Measurements from ENCODE around the gene MRPL45.

GRCh38 chr17:38324772-38325171 is 27.8 kb downstream of the MRPL45 start:
- TF ChIP-seq TGIF2 (CRISPR knock-in tag; IDR thresholded peaks at IDR 0.05) (no peak), RAD21 (CRISPR knock-in tag; IDR thresholded peaks at IDR 0.05) (no peak), EP300 (IDR thresholded peaks at IDR 0.05; ENCODE audit: low read depth in 2 of 2, low read length in 2 of 2) (no peak), EP300 (CRISPR knock-in tag; IDR thresholded peaks at IDR 0.05; ENCODE audit: borderline replicate concordance) (no peak), DRAP1 (CRISPR knock-in tag; IDR thresholded peaks at IDR 0.05) (no peak)
